ENCODE results near the gene EIF3I.
A peak's percentile ranks its signal among the peaks of the same experiment; 100 is the strongest.

EIF3I gene

GRCh38 chr1:32263744-32264143, 41.5 kb downstream of the EIF3I start:
- Histone ChIP-seq H3K4me3 (no peak overlapping the region), H3K9me3 (ENCODE audit: low read depth, low read length) (no peaks in the 10 kb centered on the region), H3K36me3 (ENCODE audit: insufficient read depth, low read length) (no peaks in the 10 kb centered on the region), H3K9ac (ENCODE audit: insufficient read length) (no peak overlapping the region), H3K27ac (no peak overlapping the region)
- no peak for TF ChIP-seq EZH2 (IDR thresholded peaks at IDR 0.05)
- no peak for TF ChIP-seq POLR2AphosphoS5 (IDR thresholded peaks at IDR 0.05; ENCODE audit: borderline replicate concordance, low read depth, low read length)
- no peak for TF ChIP-seq FOXP2 (optimal IDR thresholded peaks at IDR 0.05; ENCODE audit: control extremely low read depth, extremely low read length, insufficient read depth)
- DNase-seq (ENCODE audit: low read depth, low spot score) = no peak

DNA sequence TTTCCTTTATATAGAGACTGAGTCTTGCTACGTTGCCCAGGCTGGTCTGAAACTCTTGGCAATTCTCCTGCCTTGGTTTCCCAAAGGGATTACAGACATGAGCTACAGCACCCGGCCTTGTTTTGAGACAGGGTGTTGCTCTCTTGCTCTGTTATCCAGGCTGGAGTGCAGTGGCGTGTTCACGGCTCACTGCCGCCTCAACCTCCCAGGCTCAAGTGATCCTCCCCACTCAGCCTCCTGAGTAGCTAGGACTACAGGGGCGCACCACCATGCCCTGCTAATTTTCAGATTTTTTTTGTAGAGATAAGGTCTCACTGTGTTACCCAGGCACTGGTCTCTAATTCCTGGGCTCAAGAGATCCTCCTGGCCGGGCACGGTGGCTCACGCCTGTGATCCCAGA, 43.6 kb downstream of the EIF3I start:
- Histone ChIP-seq H3K4me3 (no peak overlapping the region), H3K36me3 (ENCODE audit: insufficient read depth, low read length) (no peaks in the 10 kb centered on the region), H3K9ac (ENCODE audit: insufficient read length) (no peak overlapping the region), H3K9me3 (ENCODE audit: low read depth, low read length) (no peaks in the 10 kb centered on the region), H3K27ac (no peak overlapping the region)
- DNase-seq (ENCODE audit: low read depth, low spot score) = no peak
- TF ChIP-seq EZH2 (IDR thresholded peaks at IDR 0.05) (no peak), FOXP2 (optimal IDR thresholded peaks at IDR 0.05; ENCODE audit: control extremely low read depth, extremely low read length, insufficient read depth) (no peak), POLR2AphosphoS5 (IDR thresholded peaks at IDR 0.05; ENCODE audit: borderline replicate concordance, low read depth, low read length) (no peak)

DNA sequence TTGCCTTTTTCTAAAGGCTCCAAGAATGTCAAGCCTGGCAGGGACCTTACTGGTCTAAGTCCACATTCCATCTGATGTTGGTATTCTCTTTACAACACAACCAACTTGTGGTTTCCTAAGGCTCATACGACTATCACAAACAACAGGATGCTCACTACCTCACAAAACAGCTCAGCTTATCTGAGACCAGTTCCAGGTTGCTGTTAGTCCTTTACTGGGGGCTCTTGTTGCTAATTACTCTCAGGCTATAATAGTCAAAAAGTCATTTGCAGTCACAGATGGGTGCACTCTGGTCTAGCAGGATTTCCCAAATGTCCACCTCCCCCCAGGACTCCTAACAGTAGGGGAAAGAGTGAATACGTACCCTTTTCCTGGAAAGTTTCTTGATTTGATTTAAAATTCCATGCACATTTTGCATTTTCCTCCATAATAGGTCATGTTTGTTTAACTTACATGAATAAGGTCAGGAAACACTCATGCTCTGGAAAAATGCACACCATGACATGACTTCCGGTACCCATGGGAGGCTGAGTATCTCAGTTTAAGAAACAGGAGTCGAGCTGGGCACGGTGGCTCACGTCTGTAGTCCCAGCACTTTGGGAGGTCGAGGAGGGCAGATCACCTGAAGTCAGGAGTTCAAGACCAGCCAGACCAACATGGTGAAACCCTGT, 44.8 kb downstream of the EIF3I start:
- TF ChIP-seq POLR2AphosphoS5 (IDR thresholded peaks at IDR 0.05; ENCODE audit: borderline replicate concordance, low read depth, low read length) (no peak), FOXP2 (optimal IDR thresholded peaks at IDR 0.05; ENCODE audit: control extremely low read depth, extremely low read length, insufficient read depth) (no peak), EZH2 (IDR thresholded peaks at IDR 0.05) (no peak)
- DNase-seq (ENCODE audit: low read depth, low spot score) = no peak
- H3K36me3 ChIP-seq (ENCODE audit: insufficient read depth, low read length) = no peaks in the 10 kb centered on the region
- no peak overlapping the region for H3K27ac ChIP-seq
- no peak overlapping the region for H3K4me3 ChIP-seq
- no peak overlapping the region for H3K9ac ChIP-seq (ENCODE audit: insufficient read length)
- H3K9me3 ChIP-seq (ENCODE audit: low read depth, low read length) = no peaks in the 10 kb centered on the region

DNA sequence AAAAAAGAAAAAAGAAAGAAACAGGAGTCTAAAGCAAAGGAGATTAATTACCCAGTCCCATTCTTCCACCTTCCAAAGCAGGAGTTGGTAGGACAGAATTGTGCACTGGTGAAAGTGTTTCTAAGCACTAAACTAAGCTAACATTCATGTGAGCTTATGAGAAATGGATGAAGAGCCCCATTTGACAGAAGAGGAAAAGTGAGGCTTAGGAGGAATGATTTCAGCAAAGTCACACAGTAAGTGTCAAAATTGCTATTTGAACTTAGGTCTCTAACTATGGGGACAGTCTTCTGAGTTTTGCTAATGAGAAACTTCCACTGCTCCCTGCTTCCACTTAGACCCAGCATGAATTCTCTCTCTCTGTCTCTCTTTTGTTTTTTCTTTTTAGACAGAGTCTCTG, 47.5 kb downstream of the EIF3I start:
- DNase-seq (ENCODE audit: low read depth, low spot score) = no peak
- Histone ChIP-seq H3K27ac (no peak overlapping the region), H3K9ac (ENCODE audit: insufficient read length) (no peak overlapping the region), H3K4me3 (no peak overlapping the region), H3K9me3 (ENCODE audit: low read depth, low read length) (no peaks in the 10 kb centered on the region), H3K36me3 (ENCODE audit: insufficient read depth, low read length) (no peaks in the 10 kb centered on the region)
- TF ChIP-seq POLR2AphosphoS5 (IDR thresholded peaks at IDR 0.05; ENCODE audit: borderline replicate concordance, low read depth, low read length) (no peak), FOXP2 (optimal IDR thresholded peaks at IDR 0.05; ENCODE audit: control extremely low read depth, extremely low read length, insufficient read depth) (no peak), EZH2 (IDR thresholded peaks at IDR 0.05) (no peak)

- no peaks in the 10 kb centered on the region for H3K9me3 ChIP-seq (ENCODE audit: low read depth, low read length)
- DNase-seq (ENCODE audit: low read depth, low spot score) = no peak
- no peak overlapping the region; the same call in 1 of the 2 replicates for H3K4me3 ChIP-seq
- no peaks in the 10 kb centered on the region for H3K36me3 ChIP-seq (ENCODE audit: insufficient read depth, low read length)
- H3K9ac ChIP-seq (ENCODE audit: insufficient read length) = no peak overlapping the region
- H3K27ac ChIP-seq = peak overlapping the region; percentile 45
- TF ChIP-seq FOXP2 (optimal IDR thresholded peaks at IDR 0.05; ENCODE audit: control extremely low read depth, extremely low read length, insufficient read depth) (no peak), POLR2AphosphoS5 (IDR thresholded peaks at IDR 0.05; ENCODE audit: borderline replicate concordance, low read depth, low read length) (no peak), EZH2 (IDR thresholded peaks at IDR 0.05) (no peak)
Observed at GRCh38 chr1:32272557-32273390, 50.6 kb downstream of the EIF3I start.

- DNase-seq (ENCODE audit: low read depth, low spot score) = no peak
- Histone ChIP-seq H3K36me3 (ENCODE audit: insufficient read depth, low read length) (no peaks in the 10 kb centered on the region), H3K4me3 (peak overlapping the region; percentile 30; the same call in 1 of the 2 replicates), H3K9me3 (ENCODE audit: low read depth, low read length) (no peaks in the 10 kb centered on the region), H3K27ac (peak overlapping the region; percentile 45), H3K9ac (ENCODE audit: insufficient read length) (peak overlapping the region; percentile 16)
- TF ChIP-seq FOXP2 (optimal IDR thresholded peaks at IDR 0.05; ENCODE audit: control extremely low read depth, extremely low read length, insufficient read depth) = no peak
- TF ChIP-seq EZH2 (IDR thresholded peaks at IDR 0.05) = no peak
- no peak for TF ChIP-seq POLR2AphosphoS5 (IDR thresholded peaks at IDR 0.05; ENCODE audit: borderline replicate concordance, low read depth, low read length)
Observed at GRCh38 chr1:32273391-32274208, 51.4 kb downstream of the EIF3I start.

- H3K9ac ChIP-seq (ENCODE audit: insufficient read length) = no peak overlapping the region
- DNase-seq (ENCODE audit: low read depth, low spot score) = no peak
- H3K4me3 ChIP-seq = no peak overlapping the region
- TF ChIP-seq POLR2AphosphoS5 (IDR thresholded peaks at IDR 0.05; ENCODE audit: borderline replicate concordance, low read depth, low read length) = no peak
- TF ChIP-seq EZH2 (IDR thresholded peaks at IDR 0.05) = no peak
- TF ChIP-seq FOXP2 (optimal IDR thresholded peaks at IDR 0.05; ENCODE audit: control extremely low read depth, extremely low read length, insufficient read depth) = no peak
- no peak overlapping the region for H3K27ac ChIP-seq
- no peaks in the 10 kb centered on the region for H3K36me3 ChIP-seq (ENCODE audit: insufficient read depth, low read length)
- H3K9me3 ChIP-seq (ENCODE audit: low read depth, low read length) = no peaks in the 10 kb centered on the region
Observed at GRCh38 chr1:32274646-32275340, 52.6 kb downstream of the EIF3I start.
